Stimulated activated CD4-positive, alpha-beta T cell treated with anti-CD3 and anti-CD28 coated beads, Interleukin-15, amount 100 ng/mL, for 1 hour (primary cell): ENCODE measurements around the gene GABRA5.
"Not testable (repeated sequence)": the region's sequence is repeated elsewhere in the genome, so short reads cannot be mapped to it uniquely, and the experiment has no call there.

Experiments used
- DNase-seq, 2 donors: peaks; one replicate each; pipeline ENCODE4 v3.0.0-alpha.2; 2020; ENCODE audit warnings: low read depth in 1 of 2, low spot score in 1 of 2

GABRA5 gene

GRCh38 chr15:26875476-26875850 lies 8.6 kb downstream of the GABRA5 start:
- no peak for DNase-seq

DNA sequence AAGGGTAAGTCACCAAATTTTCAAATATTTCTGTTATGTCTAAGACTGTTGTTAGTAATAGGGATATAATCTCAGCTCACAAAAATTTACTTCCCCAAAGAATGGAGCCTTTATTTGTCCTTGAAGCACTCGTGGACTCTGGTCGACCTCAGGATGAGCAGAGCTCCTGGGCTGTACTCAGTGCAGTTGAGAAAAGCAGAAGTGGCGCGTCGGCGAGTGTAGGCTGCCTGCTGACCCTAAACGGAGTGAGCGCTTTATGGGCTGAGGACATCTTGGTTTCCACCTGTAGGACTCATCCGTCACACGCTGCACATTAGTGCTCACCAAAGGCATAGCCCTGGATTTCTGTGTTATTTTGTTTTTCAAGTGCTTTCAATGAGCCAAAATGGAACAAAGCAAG lies 11.0 kb downstream of the GABRA5 start:
- no peak for DNase-seq

DNA sequence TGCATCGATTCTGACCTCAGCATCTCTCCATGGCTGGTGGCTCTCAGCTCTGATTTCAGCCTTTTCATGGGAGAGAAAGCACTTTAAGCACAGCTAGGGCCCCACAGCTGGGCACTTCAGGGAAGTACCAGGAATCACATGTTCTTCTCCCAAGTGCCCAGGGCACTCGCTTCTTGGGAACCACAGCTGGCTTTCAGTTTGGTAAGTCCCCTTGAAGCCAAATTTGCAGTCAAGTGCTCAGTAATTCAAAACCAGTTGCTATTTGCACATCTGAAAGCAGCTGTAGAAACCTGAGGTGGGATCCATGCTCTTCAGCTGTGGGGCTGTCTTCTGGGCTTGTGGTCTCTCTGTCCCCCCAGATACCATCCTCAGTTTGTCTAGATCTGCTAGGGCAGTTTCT lies 12.8 kb downstream of the GABRA5 start:
- no peak for DNase-seq

- DNase-seq: no peak
Observed at GRCh38 chr15:26882112-26882511, 15.2 kb downstream of the GABRA5 start.

DNA sequence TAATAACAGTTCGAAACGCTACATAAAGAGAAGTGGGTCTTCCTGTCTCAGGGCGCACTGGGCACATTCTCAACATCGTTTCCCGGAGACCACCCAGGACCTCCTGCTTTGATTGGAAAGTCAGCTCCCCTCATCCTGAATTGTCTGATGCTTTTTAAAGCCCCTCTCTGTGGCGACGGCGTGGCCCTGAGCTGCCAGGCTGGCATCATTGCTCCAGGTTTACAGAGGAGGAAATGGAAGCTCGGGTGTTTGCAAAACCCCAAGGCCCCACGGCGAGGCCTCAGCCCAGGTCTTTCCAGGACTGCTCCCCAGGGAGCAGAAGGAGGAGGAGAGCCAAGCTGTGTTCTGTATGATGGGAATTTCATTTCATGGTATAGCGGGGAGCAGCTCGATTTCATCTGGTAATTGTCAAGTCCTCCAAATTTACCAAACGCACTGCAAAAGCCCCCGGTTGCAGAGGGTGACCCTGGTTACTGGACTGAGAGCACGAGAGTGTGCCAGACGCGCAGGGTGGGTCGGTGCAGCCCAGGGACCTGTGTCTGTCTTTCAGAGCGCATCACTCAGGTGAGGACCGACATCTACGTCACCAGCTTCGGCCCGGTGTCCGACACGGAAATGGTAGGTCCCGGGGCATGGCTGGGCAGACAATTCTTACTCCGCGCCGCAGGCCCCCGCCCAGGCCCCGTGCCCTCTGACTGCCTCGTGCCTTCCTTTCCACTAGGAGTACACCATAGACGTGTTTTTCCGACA lies 15.9 kb downstream of the GABRA5 start:
- DNase-seq: no peak

DNA sequence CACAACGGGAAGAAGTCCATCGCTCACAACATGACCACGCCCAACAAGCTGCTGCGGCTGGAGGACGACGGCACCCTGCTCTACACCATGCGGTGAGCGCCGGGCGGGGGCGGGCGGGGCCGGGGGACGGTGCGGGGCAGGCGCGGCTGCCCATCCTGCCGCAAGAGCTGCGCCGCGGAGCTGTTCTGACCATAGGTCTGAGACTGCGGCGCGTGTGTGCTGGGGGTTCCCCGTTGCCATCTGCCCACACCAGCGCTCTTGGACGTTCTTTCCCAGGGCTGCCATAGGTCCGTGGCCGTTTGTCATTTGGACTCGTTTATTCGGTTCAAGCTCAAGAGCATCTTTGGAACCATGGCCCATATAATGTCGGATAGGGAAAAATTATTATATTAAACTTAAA lies 16.6 kb downstream of the GABRA5 start:
- no peak for DNase-seq

- DNase-seq: no peak
Observed at GRCh38 chr15:26886566-26886965, 19.7 kb downstream of the GABRA5 start.

- DNase-seq: no peak
Observed at GRCh38 chr15:26887926-26888666, 21.2 kb downstream of the GABRA5 start.

GRCh38 chr15:26888761-26889160 lies 21.9 kb downstream of the GABRA5 start:
- DNase-seq: no peak

- DNase-seq: no peak
Observed at GRCh38 chr15:26889298-26889898, 22.5 kb downstream of the GABRA5 start.

DNA sequence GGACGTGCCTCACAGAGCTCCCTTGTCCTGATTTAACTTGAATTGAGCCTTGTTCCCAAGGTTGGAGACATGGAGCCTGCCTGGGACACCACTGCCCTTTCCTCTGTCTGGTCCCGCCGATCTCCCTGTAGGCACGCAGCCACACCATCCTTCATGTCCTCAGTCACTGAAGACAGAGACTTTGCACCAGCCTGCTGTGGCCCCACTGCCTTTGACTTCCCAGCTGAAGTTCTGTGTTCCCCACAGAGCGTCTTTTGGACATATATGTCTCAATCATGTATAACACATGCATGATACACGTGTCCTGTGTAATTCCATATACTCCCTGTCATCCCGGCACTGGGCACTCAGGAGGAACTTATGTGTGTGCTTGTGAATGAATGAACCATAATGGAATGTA lies 23.6 kb downstream of the GABRA5 start:
- no peak for DNase-seq

DNA sequence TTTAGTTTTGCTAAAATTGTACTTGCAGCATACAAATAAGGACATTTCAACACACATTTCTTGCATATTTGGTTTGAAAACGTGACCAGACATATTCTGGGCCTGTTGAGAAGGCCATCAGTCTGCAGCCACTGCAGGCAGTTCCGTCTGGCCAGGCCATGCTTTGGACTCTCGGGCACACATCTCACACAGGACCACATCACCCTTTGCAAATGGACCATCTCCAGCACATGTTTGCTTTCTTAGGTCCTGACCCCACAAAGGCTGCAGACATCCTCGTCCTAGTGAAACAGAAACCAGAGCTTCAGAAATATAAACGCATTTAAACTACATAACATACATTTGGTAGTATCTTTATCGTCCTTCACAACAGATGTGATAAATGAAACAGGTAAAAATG lies 24.1 kb downstream of the GABRA5 start:
- DNase-seq: no peak

- no peak for DNase-seq
Observed at GRCh38 chr15:26891448-26892181, 24.8 kb downstream of the GABRA5 start.

GRCh38 chr15:26892182-26892518 lies 25.3 kb downstream of the GABRA5 start:
- no peak for DNase-seq

- DNase-seq: no peak
Observed at GRCh38 chr15:26892678-26893077, 25.8 kb downstream of the GABRA5 start.

- DNase-seq: no peak
Observed at GRCh38 chr15:26893351-26894065, 26.6 kb downstream of the GABRA5 start.

GRCh38 chr15:26894181-26894580 lies 27.3 kb downstream of the GABRA5 start:
- DNase-seq: no peak

DNA sequence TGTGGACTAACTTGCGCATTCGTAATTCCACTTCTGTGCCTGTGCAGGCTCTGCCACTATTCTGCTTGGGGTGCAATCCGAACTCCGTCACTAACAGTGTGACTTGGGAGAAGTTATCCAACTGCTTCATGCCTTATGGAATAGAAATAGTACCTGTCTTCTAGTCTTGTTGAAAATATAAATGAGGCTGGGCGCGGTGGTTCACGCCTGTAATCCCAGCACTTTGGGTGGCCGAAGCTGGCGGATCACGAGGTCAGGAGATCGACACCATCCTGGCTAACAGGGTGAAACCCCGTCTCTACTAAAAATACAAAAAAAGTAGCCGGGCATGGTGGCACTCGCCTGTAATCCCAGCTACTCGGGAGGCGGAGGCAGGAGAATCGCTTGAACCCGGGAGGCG lies 28.5 kb downstream of the GABRA5 start:
- DNase-seq: not testable (repeated sequence)

GRCh38 chr15:26899658-26900057 lies 32.8 kb downstream of the GABRA5 start:
- DNase-seq: no peak

DNA sequence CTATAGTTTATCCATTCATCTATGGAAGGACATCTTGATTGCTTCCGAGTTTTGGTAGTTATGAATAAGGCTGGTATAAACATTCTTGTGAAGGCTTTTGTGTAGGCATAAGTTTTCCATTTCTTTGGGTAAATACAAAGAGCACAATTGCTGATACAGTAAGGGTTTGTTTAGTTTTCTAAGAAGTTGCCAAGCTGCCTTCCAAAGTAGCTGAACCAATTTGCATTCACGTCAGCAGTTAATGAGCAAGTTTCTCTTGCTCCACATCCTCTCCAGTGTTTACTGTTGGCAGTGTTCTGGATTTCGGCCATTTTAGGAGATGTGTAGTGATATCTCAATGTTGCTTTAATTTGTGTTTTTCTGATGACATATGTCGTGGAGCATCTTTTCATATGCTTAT lies 34.2 kb downstream of the GABRA5 start:
- no peak for DNase-seq

DNA sequence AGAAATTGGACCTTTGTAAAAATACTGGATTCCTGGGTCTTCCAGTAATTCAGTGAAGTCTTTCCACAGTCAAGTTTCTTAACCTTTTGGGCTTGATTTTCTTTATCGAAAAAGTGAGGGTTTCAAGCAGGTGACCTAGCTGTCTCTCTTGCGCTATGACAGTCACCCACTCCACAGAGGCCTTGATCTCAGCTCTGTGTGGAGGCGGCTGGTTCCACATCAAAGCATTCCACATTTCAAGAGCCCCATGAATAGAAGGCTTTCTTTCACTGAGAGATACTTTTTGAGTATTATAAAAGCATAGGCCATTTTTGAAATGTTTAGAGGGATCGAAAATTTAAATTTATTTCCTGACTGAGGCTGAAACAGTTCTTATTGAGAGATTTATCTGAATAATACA lies 43.9 kb downstream of the GABRA5 start:
- DNase-seq: no peak
